Measurements from ENCODE around the gene IQCK.
"Not testable (repeated sequence)": the region's sequence is repeated elsewhere in the genome, so short reads cannot be mapped to it uniquely, and the experiment has no call there.

IQCK gene

DNA sequence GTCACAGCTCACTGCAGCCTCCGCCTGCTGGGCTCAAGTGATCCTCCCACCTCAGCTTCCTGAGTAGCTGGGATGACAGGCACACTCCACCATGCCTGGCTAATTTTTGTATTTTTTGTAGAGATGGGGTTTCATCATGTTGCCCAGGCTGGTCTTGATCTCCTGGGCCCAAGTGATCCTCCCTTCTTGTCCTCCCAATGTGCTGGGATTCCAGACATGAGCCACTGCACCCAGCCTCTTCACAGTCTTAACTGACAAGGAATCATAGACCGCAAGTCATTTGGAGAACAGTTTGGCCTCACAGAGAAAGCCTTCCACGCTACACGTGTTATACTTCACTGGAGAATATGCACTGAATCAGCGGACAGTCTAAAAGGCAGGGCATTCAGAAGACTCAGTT is 83.3 kb downstream of the IQCK start:
- DNase-seq (ENCODE audit: low read depth in 2 of 2, low spot score in 1 of 2): not testable (repeated sequence)

- not testable (repeated sequence) for DNase-seq (ENCODE audit: low read depth in 2 of 2, low spot score in 1 of 2)
These were observed 83.8 kb downstream of the IQCK start for GRCh38 chr16:19801824-19802223.

- no peak for DNase-seq (ENCODE audit: low read depth in 2 of 2, low spot score in 1 of 2)
These were observed 84.5 kb downstream of the IQCK start for GRCh38 chr16:19802612-19803011.

DNA sequence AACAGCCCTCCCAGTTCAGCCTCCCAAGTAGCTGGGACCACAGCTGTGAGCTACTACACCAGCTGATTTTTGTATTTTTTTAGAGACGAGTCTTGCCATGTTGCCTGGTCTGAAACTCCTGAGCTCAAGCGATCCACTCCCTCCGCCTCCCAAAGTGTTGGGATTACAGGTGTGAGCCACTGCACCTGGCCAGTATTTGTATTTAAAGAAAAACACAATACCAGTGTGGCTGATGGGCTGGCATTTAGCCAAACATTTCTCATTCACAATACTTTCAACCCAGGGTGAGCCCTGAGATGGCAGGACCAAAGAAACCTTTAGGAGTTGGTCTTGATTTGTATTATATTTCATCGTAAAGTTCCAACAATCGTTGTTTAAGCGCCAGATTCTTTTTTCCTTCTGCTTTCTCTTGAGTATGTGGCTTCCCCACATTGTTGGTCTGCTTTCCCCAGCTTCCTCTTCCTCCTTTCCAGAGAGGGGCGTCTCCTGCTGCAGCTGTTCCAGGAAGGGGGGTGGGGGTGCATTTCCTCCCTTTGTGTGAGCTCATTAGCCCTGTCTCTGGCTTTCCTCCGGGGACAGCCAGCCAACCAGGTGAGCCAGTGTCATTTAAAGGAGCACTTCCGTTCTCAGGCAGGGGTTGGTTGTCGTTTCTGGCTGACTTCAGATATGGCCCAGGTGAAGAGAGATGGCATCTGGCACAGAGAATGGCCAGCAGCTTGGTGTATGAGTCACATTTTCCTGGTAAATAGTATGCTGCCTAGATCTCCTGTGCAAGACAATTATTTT is 86.7 kb downstream of the IQCK start:
- DNase-seq (ENCODE audit: low read depth in 2 of 2, low spot score in 1 of 2): no peak

DNA sequence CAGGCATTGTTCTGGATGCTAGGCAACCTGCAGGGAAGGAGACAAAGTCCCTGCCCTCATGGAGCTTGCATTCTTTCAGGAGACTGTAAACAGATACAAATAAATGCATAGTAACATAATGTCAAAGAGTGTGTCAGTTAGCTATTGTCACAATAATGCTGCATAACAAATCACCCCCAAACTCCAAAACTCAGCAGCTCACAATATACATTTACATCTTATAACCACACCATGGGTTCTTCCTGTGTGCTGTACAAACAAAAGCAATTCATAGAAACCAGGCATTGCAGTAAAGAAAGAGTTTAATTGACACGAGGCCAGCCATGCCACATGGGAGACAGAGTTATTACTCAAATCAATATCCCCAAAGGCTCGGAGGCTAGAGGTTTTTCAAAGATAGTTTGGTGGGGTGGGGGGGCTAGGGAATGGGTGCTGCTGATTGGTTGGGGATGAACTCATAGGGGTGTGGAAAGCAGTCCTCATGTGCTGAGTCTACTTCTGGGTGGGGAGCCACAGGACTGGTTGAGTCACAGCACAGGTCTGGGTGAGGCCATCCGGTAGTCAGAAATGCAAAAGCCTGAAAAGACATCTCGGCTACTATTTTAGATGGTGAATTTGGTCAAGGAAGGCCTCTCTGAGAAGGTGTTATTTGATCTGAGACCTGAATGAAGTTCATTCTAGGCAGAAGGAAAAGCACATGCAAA is 87.5 kb downstream of the IQCK start:
- DNase-seq (ENCODE audit: low read depth in 2 of 2, low spot score in 1 of 2): no peak

DNA sequence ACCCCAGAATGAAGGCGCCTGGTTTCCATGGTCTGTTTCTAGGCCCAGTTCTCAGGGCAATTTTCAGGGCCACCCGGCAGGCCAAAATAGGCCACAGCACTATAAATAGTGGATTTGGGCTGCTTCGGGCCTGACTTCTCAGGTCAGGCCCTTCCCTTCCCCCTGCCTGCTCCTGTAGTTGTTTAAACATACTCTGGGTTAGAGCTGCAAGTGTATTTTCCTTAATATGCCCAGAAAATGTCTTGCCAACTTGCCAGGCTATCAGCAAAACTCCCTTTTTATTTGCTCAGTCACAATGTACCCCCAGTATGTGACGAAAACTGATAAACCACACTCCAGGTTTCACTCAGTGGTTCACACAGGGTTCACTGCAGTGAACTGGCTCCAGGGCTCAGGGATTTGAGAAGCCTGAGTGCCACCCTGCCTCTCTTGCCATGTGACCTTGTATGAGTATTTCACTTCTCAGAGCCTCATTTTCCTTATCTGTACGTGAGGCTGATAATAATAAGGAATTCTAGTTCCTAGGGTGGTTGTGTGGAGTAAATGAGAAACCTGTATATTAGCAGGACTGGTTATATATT is 90.1 kb downstream of the IQCK start:
- DNase-seq (ENCODE audit: low read depth in 2 of 2, low spot score in 1 of 2): no peak

- DNase-seq (ENCODE audit: low read depth in 2 of 2, low spot score in 1 of 2): no peak
These were observed 91.1 kb downstream of the IQCK start for GRCh38 chr16:19809121-19809635.

DNA sequence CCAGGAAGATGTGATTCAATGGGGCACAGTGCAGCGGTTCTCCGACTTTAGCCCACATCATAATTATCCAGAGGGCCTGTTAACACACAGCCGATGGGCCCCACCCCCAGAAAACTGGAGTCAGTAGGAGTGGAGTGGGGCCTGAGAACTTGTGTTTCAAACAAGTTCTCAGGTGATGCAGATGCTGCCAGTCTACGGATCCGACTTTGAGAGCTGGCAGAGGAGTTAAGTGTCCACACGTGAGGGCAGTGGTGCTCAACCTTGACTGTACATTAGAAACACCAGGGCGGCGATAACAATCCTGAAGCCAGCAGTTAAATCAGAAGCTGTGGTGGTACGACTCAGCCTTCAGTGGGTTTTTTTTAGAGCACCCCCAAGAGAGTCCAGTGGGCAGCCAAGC is 91.6 kb downstream of the IQCK start:
- DNase-seq (ENCODE audit: low read depth in 2 of 2, low spot score in 1 of 2): no peak

GRCh38 chr16:19810817-19811731 is 93.0 kb downstream of the IQCK start:
- DNase-seq (ENCODE audit: low read depth in 2 of 2, low spot score in 1 of 2): no peak

GRCh38 chr16:19812986-19813385 is 94.9 kb downstream of the IQCK start:
- DNase-seq (ENCODE audit: low read depth in 2 of 2, low spot score in 1 of 2): no peak

GRCh38 chr16:19815418-19815817 is 97.3 kb downstream of the IQCK start:
- no peak for DNase-seq (ENCODE audit: low read depth in 2 of 2, low spot score in 1 of 2)

DNA sequence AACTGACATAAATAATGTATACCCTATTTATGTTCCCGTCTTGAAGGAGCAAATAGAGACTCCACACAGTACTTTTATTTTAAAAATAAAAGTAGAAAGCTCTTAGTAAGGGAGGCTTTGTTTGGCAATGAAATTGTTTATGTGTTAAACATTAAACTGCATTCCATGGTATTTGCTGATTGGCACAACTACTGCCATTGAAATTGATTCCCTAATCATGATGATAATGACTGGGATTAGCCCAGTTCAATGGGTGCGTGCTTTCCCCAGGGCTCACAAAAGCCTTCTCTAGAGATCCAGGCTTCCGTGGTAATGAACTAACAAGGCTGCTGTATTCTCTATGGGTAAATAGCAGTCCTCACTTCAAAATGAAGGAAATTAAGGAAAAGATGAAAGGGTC is 99.1 kb downstream of the IQCK start:
- DNase-seq (ENCODE audit: low read depth in 2 of 2, low spot score in 1 of 2): no peak

DNA sequence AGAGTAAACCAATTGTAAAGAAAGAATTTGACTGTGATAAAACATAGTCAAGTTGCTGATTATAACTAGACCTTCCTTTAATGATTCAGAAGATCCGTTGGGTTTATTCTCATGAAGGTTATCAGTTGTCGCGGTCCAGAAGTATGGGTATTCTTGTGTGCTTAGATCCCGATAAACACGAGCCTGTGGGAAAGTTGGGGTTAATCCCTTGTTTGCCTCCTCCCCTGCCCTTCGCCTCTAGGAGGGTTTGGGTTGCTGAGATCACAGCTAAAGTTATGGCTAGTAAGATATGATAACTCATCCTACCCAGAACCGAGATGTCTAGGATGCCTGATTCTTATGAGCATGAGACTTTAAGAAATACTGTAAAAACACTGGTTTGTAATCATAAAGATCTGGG is 99.8 kb downstream of the IQCK start:
- no peak for DNase-seq (ENCODE audit: low read depth in 2 of 2, low spot score in 1 of 2)

GRCh38 chr16:19822533-19822932 is 104.5 kb downstream of the IQCK start:
- DNase-seq (ENCODE audit: low read depth in 2 of 2, low spot score in 1 of 2): no peak

DNA sequence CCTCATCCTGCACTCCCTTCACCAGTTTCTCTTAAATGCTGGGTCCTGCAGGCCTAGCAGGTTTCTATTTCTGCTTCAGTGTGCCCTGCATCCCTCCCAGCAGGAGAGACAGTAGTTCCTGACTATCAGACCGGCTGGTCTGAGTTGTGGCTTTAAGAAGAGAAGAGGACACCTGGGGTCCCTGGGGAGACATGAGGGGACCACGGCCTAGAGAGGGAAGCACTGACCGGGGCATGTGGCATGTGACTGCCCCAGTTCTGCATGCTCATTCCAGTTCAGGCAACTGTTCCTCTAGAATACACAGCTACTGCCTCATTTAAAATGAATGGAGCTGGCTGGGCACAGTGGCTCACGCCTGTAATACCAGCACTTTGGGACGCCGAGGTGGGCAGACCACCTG is 105.3 kb downstream of the IQCK start:
- DNase-seq (ENCODE audit: low read depth in 2 of 2, low spot score in 1 of 2): no peak

DNA sequence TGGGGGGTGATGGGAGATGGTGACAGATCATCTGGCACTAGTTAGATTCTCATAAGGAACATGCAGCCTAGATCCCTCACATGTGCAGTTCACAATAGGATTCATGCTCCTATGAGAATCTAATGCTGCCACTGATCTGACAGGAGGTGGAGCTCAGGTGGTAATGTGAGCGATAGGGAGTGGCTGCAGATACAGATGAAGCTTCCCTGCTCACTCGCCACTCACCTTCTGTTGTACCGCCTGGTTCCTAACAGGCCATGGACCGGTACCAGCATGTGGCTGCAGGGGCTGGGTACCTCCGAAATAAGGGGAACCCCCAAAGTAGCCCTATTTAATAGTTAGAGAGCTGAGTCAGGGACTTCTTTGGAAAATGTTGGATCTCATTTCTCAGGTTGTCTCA is 106.1 kb downstream of the IQCK start:
- no peak for DNase-seq (ENCODE audit: low read depth in 2 of 2, low spot score in 1 of 2)

GRCh38 chr16:19829844-19830692 is 112.0 kb downstream of the IQCK start:
- no peak for DNase-seq (ENCODE audit: low read depth in 2 of 2, low spot score in 1 of 2)

GRCh38 chr16:19830902-19831560 is 113.0 kb downstream of the IQCK start:
- DNase-seq (ENCODE audit: low read depth in 2 of 2, low spot score in 1 of 2): no peak

DNA sequence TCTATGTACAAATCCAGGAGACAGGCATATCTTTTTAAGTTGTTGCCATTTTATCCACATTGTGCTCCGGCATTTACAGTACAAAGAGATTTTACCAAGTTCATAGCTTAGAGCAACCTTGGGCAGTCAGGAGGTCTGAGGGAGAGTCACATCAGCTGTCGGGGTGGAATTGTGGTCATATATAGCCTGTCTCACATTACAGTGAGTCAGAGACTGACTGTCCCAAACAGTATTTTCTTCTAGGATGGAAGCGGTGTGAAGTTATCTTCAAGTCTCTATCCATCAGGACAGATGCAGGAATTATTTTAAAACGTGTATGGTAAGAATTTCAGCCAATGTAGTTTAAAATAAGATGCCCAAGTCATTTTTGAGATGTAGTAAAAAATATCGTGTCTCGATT is 113.6 kb downstream of the IQCK start:
- no peak for DNase-seq (ENCODE audit: low read depth in 2 of 2, low spot score in 1 of 2)

DNA sequence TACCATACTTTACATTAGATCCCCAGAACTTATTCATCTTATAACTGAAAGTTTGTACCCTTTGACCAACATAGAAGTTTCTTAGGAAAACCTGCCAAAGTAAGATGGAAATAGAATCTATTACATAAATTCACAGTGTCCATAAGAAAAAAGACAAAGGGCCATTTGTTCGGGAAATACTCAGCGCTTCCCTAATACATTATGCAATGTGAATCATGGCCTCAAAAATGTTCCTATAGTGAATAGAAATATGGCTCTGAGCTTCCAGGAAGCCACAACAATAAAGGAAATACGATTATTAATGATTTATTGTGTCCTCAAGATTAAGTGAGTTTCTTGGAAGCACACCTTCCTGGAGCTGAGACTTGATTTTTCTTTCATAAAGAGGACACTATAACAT is 115.1 kb downstream of the IQCK start:
- DNase-seq (ENCODE audit: low read depth in 2 of 2, low spot score in 1 of 2): no peak

Measured in stimulated activated CD8-positive, alpha-beta memory T cell treated with anti-CD3 and anti-CD28 coated beads, Interleukin-4, amount 100 ng/mL, for 4 hours (primary cell).